Measurements from ENCODE around the gene NHS. TPM values are rescaled to one million over a fixed set of nuclear protein-coding genes. Genes with fewer than 3 reads are reported as not detected.

Gene NHS
- total RNA-seq, 1 experiment from 2014 or later, result 0.10 TPM

GRCh38 chrX:17390419-17390850 lies 15.4 kb downstream of the NHS start:
- H3K36me3 ChIP-seq, result no peaks in the 10 kb centered on the region
- H3K27me3 ChIP-seq, result no peaks in the 10 kb centered on the region
- H3K4me3 ChIP-seq, result no peak overlapping the region
- no peak for DNase-seq
- H3K9me3 ChIP-seq, result no peaks in the 10 kb centered on the region

GRCh38 chrX:17395154-17395553 lies 20.2 kb downstream of the NHS start:
- no peak for DNase-seq
- H3K4me3 ChIP-seq, result no peak overlapping the region
- no peaks in the 10 kb centered on the region for H3K9me3 ChIP-seq
- no peaks in the 10 kb centered on the region for H3K27me3 ChIP-seq
- H3K36me3 ChIP-seq, result no peaks in the 10 kb centered on the region

- no peak for DNase-seq
- no peaks in the 10 kb centered on the region for H3K36me3 ChIP-seq
- no peaks in the 10 kb centered on the region for H3K27me3 ChIP-seq
- no peak overlapping the region for H3K4me3 ChIP-seq
- no peaks in the 10 kb centered on the region for H3K9me3 ChIP-seq
Measured at GRCh38 chrX:17397074-17397473, 22.1 kb downstream of the NHS start.

GRCh38 chrX:17403189-17403691 lies 28.2 kb downstream of the NHS start:
- Histone ChIP-seq H3K27me3 (no peaks in the 10 kb centered on the region), H3K9me3 (no peaks in the 10 kb centered on the region), H3K36me3 (no peaks in the 10 kb centered on the region), H3K4me3 (no peak overlapping the region)
- no peak for DNase-seq

- no peaks in the 10 kb centered on the region for H3K27me3 ChIP-seq
- H3K9me3 ChIP-seq, result no peaks in the 10 kb centered on the region
- no peaks in the 10 kb centered on the region for H3K36me3 ChIP-seq
Measured at GRCh38 chrX:17403972-17404371, 29.0 kb downstream of the NHS start.

GRCh38 chrX:17405225-17405969 lies 30.4 kb downstream of the NHS start:
- DNase-seq, result peak; percentile 31
- no peaks in the 10 kb centered on the region for H3K27me3 ChIP-seq
- no peak overlapping the region for H3K4me3 ChIP-seq
- H3K9me3 ChIP-seq, result no peaks in the 10 kb centered on the region
- H3K36me3 ChIP-seq, result no peaks in the 10 kb centered on the region

More at GRCh38 chrX:17403972-17404371, 29.0 kb downstream of the NHS start:
- no peak for DNase-seq
- no peak overlapping the region for H3K4me3 ChIP-seq

- H3K4me3 ChIP-seq, result no peak overlapping the region
- H3K27me3 ChIP-seq, result no peaks in the 10 kb centered on the region
- DNase-seq, result no peak
Measured at GRCh38 chrX:17409566-17410290, 34.7 kb downstream of the NHS start.

GRCh38 chrX:17410651-17411050 lies 35.7 kb downstream of the NHS start:
- Histone ChIP-seq H3K9me3 (no peaks in the 10 kb centered on the region), H3K4me3 (no peak overlapping the region), H3K36me3 (no peaks in the 10 kb centered on the region), H3K27me3 (no peaks in the 10 kb centered on the region)
- no peak for DNase-seq

More at GRCh38 chrX:17409566-17410290, 34.7 kb downstream of the NHS start:
- Histone ChIP-seq H3K36me3 (no peaks in the 10 kb centered on the region), H3K9me3 (no peaks in the 10 kb centered on the region)

GRCh38 chrX:17411205-17411604 lies 36.2 kb downstream of the NHS start:
- Histone ChIP-seq H3K27me3 (no peaks in the 10 kb centered on the region), H3K36me3 (no peaks in the 10 kb centered on the region), H3K9me3 (no peaks in the 10 kb centered on the region), H3K4me3 (no peak overlapping the region)
- no peak for DNase-seq

- DNase-seq, result no peak
- Histone ChIP-seq H3K36me3 (no peaks in the 10 kb centered on the region), H3K4me3 (no peak overlapping the region), H3K27me3 (no peaks in the 10 kb centered on the region), H3K9me3 (no peaks in the 10 kb centered on the region)
Measured at GRCh38 chrX:17412692-17413091, 37.7 kb downstream of the NHS start.

GRCh38 chrX:17413228-17413627 lies 38.2 kb downstream of the NHS start:
- no peaks in the 10 kb centered on the region for H3K36me3 ChIP-seq
- no peaks in the 10 kb centered on the region for H3K27me3 ChIP-seq
- no peak for DNase-seq
- no peaks in the 10 kb centered on the region for H3K9me3 ChIP-seq
- H3K4me3 ChIP-seq, result no peak overlapping the region

- no peaks in the 10 kb centered on the region for H3K36me3 ChIP-seq
- H3K4me3 ChIP-seq, result no peak overlapping the region
- H3K9me3 ChIP-seq, result no peaks in the 10 kb centered on the region
- DNase-seq, result no peak
- H3K27me3 ChIP-seq, result no peaks in the 10 kb centered on the region
Measured at GRCh38 chrX:17414027-17414658, 39.1 kb downstream of the NHS start.

- no peak for DNase-seq
Measured at GRCh38 chrX:17414839-17415238, 39.8 kb downstream of the NHS start.

GRCh38 chrX:17415242-17415810 lies 40.3 kb downstream of the NHS start:
- no peak for DNase-seq
- H3K9me3 ChIP-seq, result no peaks in the 10 kb centered on the region
- H3K4me3 ChIP-seq, result no peak overlapping the region
- H3K36me3 ChIP-seq, result no peaks in the 10 kb centered on the region
- H3K27me3 ChIP-seq, result no peaks in the 10 kb centered on the region

More at GRCh38 chrX:17414839-17415238, 39.8 kb downstream of the NHS start:
- Histone ChIP-seq H3K4me3 (no peak overlapping the region), H3K27me3 (no peaks in the 10 kb centered on the region), H3K36me3 (no peaks in the 10 kb centered on the region), H3K9me3 (no peaks in the 10 kb centered on the region)

- H3K4me3 ChIP-seq, result no peak overlapping the region
- no peak for DNase-seq
- no peaks in the 10 kb centered on the region for H3K27me3 ChIP-seq
- H3K9me3 ChIP-seq, result no peaks in the 10 kb centered on the region
- H3K36me3 ChIP-seq, result no peaks in the 10 kb centered on the region
Measured at GRCh38 chrX:17417372-17417771, 42.4 kb downstream of the NHS start.

GRCh38 chrX:17425136-17425535 lies 50.1 kb downstream of the NHS start:
- Histone ChIP-seq H3K4me3 (no peak overlapping the region), H3K27me3 (no peaks in the 10 kb centered on the region), H3K36me3 (no peaks in the 10 kb centered on the region), H3K9me3 (no peaks in the 10 kb centered on the region)
- no peak for DNase-seq

GRCh38 chrX:17425551-17425950 lies 50.6 kb downstream of the NHS start:
- DNase-seq, result no peak
- no peaks in the 10 kb centered on the region for H3K9me3 ChIP-seq
- H3K27me3 ChIP-seq, result no peaks in the 10 kb centered on the region
- no peak overlapping the region for H3K4me3 ChIP-seq
- H3K36me3 ChIP-seq, result no peaks in the 10 kb centered on the region

All from MG63 (cell line).